Measurements from ENCODE around the gene HSD11B2. TPM values are rescaled to one million over a fixed set of nuclear protein-coding genes. Genes with fewer than 3 reads are reported as not detected.

The HSD11B2 gene
- polyA plus RNA-seq, result 0.12 and 3.9 TPM in 2 replicates

DNA sequence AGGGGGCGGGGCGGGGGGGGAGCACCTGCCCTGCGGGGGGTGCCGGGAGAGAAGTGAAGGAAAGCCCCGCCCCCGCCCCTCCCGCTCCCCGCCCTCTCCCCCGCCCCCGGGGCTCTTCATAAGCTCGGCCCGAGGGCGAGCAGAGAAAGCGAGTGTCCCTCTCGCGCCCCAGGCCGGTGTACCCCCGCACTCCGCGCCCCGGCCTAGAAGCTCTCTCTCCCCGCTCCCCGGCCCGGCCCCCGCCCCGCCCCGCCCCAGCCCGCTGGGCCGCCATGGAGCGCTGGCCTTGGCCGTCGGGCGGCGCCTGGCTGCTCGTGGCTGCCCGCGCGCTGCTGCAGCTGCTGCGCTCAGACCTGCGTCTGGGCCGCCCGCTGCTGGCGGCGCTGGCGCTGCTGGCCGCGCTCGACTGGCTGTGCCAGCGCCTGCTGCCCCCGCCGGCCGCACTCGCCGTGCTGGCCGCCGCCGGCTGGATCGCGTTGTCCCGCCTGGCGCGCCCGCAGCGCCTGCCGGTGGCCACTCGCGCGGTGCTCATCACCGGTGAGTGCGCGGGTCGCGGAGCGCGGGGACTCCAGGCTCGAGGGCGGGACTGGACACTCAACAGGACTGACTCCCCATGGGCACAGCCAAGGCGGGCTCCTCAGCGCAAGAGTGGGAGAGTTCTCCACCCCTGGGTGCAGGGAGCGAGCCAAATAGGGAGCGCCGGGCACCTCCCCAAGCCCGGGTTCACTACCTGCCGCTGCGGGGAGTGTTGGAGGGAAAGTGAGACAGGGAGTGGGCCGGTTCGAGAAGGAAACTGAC lies at the start of gene HSD11B2:
TSS of gene HSD11B2 (plus strand) at position 145 of the 798 bp plus-strand sequence. CDS start at position 273, 128 bp downstream.

DNA sequence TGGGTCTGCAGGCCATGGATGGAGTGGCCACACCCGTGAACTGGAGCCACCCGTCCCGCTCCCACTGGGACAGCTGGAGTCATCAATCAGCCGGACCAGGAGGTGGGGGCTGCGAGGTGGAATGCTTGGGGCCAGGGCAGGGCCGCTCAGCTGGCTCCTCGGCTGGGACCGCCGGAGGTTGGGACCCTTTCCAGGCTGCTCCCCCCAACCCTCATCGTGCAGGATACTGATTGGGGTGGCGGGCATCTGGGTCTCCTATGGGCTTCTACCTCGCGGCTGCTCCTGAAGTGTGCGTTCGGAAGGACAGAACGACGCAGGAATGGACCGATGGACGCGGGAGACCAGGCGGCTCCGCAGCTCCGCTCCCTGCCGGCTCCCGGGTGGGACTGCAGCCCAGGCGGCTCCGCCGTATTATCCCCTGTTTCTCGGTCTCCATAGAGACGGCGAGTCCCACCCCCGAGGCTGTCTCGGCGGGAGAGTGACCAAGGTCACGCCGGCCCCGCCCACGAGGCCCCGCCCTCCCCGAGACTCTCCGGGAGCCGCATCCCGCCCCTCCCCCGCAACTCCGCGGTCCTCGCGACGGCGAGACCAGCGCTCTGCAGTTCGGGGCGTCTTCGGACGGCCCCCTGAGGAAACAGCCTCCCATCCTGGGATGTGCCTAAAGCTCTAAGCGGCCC lies 37.7 kb upstream of the HSD11B2 start, which contains the start of gene TPPP3:
TSS of gene TPPP3 (minus strand) at position 388 of the 677 bp plus-strand sequence. CDS start 2,387 bp downstream, outside the sequence.

DNA sequence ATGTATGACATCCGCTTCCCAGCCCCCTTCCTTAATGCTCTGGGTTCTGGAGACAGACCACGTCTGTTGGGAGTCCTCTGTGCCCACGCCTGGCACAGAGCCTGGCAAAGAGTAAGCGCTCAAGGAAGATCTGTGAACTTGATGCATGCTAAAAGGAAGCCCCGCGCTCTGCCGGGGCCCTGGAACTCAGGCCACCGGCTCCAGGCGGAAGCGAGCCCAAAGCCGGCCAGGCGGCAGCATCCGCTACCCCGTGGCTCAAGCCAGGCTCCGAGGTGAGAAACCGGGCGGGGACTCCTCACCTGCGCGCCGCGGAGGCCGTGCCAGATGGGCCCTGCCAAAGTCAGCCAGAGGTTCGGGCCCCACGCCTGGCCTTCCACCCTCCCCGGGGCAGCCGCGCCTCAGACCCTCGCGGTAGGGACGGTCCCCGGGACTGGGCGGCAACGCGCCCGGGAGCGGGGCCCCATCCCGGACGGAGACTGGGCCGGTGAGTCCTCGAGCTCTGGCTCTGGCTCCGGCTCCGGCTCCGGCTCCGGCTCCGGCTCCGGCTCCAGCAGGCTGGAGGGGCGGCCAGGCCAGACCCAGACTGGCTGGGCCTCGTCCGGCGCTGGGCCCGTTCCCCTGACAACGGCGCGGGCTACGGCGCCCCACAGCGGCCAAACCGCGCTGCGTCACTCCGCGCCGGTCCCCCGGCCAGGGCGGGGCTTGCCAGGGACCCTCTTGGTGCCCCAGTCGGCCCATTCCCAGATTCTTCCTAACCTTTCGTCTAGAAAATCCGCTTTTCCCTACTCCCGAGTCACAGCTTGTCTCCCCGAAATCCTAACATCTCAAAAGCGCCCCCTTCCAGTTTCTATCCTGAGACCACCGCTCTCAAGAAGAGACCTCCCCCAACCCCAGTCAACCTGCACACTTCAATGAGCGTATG lies 14.8 kb upstream of the HSD11B2 start, which contains the start of gene ZDHHC1:
TSS of gene ZDHHC1 (minus strand) at position 606 of the 922 bp plus-strand sequence. CDS start 8,702 bp downstream, outside the sequence.

DNA sequence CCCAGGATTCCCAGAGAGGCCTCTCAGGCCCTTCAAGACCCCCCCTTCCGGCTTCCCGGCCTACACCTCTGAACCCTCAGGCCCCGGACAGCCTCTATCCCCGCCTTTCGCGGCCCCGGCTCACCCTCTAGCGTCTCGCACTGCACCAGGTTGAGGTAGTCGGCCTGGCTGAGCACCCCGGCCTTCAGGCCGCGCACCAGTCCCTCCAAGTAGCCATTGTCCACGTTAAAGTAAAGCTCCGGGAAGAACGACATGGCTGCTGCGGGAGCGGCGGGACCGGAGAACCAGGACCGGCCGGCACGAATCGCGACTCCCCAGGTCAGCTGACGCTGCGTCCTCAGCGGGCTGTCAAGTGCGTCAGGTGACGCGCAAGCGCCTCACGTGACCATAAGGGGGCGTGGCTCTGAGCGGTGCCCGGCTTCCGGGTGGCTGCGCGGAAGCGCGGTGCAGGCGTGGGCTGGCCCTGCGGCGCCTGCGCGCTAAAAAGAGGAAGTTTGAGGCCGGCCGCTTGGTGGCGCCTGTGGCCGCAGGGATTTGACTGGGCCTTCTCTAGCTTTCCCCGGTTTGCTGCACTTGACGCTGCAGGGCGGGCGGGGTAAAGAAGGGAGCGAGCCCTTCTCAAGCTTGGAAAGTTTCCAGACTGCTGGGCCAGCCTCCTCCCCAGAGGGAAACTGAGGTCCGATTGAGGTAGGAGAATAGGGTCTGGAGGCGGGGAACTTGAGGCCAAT lies 50.1 kb downstream of the HSD11B2 start, which contains the start of gene ATP6V0D1:
TSS of gene ATP6V0D1 (minus strand) at position 325 of the 728 bp plus-strand sequence. CDS start at position 254, 71 bp downstream.

DNA sequence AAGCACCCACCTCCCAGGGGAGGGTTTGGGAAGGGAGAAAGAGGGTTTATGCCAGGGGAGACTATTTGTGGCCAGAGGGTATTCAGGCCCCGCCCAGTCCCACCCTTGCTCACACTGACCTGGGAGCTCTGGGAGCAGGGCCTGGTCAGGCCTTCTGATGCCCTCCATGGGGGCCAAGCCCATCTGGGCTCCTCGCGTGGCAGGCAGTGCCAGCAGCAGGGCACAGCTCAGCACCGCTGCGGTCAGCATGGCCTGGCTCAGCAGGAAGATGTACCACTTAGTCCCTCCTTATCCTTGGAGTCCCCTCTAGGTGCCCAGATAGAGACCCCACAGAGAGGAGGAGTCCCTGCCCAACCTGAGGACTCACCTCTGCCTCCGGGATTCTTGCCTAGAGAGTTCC lies 52.2 kb downstream of the HSD11B2 start, which contains the start of gene AGRP:
TSS of gene AGRP (minus strand) at position 398 of the 400 bp plus-strand sequence. CDS start at position 249, 149 bp downstream.

Other genes starting within 250 kb of the HSD11B2 start
- 12.0 and 13.3 TPM in 2 replicates for gene MATCAP1, start 247.2 kb upstream of the HSD11B2 start, polyA plus RNA-seq
- not detected in 2 replicates for gene EXOC3L1, start 241.0 kb upstream of the HSD11B2 start, polyA plus RNA-seq
- gene E2F4, start 239.0 kb upstream of the HSD11B2 start, polyA plus RNA-seq, result 4.5 and 7.4 TPM in 2 replicates
- not detected in 2 replicates for gene ELMO3, start 232.0 kb upstream of the HSD11B2 start, polyA plus RNA-seq
- gene TMEM208, start 204.0 kb upstream of the HSD11B2 start, polyA plus RNA-seq, result 357 and 366 TPM in 2 replicates
- 2.6 and 3.7 TPM in 2 replicates for gene FHOD1, start 183.6 kb upstream of the HSD11B2 start, polyA plus RNA-seq
- gene SLC9A5, start 182.1 kb upstream of the HSD11B2 start, polyA plus RNA-seq, result 1.1 and 1.7 TPM in 2 replicates
- 1.4 TPM in 1 of 2 replicates, not detected in the other for gene PLEKHG4, start 151.6 kb upstream of the HSD11B2 start, polyA plus RNA-seq
- gene KCTD19, start 104.4 kb upstream of the HSD11B2 start, polyA plus RNA-seq, result not detected in 2 replicates
- 2.1 and 3.7 TPM in 2 replicates for gene LRRC36, start 104.3 kb upstream of the HSD11B2 start, polyA plus RNA-seq
- gene TPPP3, start 37.6 kb upstream of the HSD11B2 start, polyA plus RNA-seq, result 55.4 and 88.4 TPM in 2 replicates
- gene ZDHHC1, start 14.6 kb upstream of the HSD11B2 start, polyA plus RNA-seq, result 0.16 and 0.20 TPM in 2 replicates
- 83.3 and 140 TPM in 2 replicates for gene ATP6V0D1, start 50.0 kb downstream of the HSD11B2 start, polyA plus RNA-seq
- gene AGRP, start 52.4 kb downstream of the HSD11B2 start, polyA plus RNA-seq, result 0.34 TPM in 1 of 2 replicates, not detected in the other
- gene RIPOR1, start 97.7 kb downstream of the HSD11B2 start, polyA plus RNA-seq, result 4.3 and 6.2 TPM in 2 replicates
- 16.6 and 19.6 TPM in 2 replicates for gene CTCF, start 131.4 kb downstream of the HSD11B2 start, polyA plus RNA-seq
- 1.4 and 5.7 TPM in 2 replicates for gene CARMIL2, start 214.0 kb downstream of the HSD11B2 start, polyA plus RNA-seq
- gene ACD, start 229.1 kb downstream of the HSD11B2 start, polyA plus RNA-seq, result 7.5 and 13.0 TPM in 2 replicates
- 4.0 and 9.6 TPM in 2 replicates for gene PARD6A, start 229.8 kb downstream of the HSD11B2 start, polyA plus RNA-seq
- gene ENKD1, start 235.6 kb downstream of the HSD11B2 start, polyA plus RNA-seq, result 0.78 and 2.4 TPM in 2 replicates
- gene C16orf86, start 235.7 kb downstream of the HSD11B2 start, polyA plus RNA-seq, result not detected in 2 replicates

Data from Purkinje cell (primary cell).